Measurements from ENCODE around the gene WDR70.
"Not testable (repeated sequence)": the region's sequence is repeated elsewhere in the genome, so short reads cannot be mapped to it uniquely, and the experiment has no call there.

WDR70 gene

GRCh38 chr5:37654566-37654965, 275.4 kb downstream of the WDR70 start:
- not testable (repeated sequence) for DNase-seq

- no peak for DNase-seq
Observed at GRCh38 chr5:37657046-37657445, 277.9 kb downstream of the WDR70 start.

GRCh38 chr5:37658440-37658839, 279.3 kb downstream of the WDR70 start:
- DNase-seq = no peak

DNA sequence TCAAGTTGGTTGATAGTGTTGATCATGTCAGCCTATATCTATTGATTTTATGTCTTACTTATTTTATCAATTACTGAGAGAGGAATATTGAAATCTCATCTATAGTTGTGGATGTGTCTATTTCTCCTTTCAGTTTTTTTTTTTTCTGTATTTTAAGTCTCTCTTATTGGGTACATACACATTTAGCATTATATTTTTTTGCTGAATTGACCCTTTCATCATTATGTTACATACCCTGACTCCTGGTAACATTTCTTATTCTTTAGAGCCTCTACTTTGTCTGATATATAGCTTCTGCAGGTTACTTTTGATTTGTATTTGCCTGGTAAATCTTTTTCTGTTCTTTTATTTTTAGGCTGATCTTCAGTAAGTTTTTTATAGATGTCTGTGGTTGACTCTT, 281.2 kb downstream of the WDR70 start:
- no peak for DNase-seq

- no peak for DNase-seq
Observed at GRCh38 chr5:37661227-37661920, 282.3 kb downstream of the WDR70 start.

- no peak for DNase-seq
Observed at GRCh38 chr5:37661951-37662350, 282.8 kb downstream of the WDR70 start.

DNA sequence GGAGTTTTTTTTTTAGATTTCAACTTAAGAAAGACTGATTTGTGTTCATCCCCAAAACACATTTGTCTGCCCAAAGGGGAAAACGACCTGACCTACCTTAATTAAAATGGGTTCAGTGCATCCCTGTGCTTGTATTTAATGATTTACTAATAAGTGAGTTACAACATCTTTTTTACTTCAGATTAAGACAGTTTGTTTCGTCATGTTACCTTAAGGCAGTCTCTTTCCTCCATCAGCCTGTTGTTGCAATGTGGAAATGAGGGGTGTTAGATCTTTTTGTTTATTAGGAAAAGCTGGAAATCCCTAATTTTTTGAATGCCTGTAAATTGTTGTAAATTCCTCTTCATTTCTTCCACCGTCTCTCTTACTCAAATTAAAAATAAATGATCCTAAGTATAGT, 283.2 kb downstream of the WDR70 start:
- no peak for DNase-seq

DNA sequence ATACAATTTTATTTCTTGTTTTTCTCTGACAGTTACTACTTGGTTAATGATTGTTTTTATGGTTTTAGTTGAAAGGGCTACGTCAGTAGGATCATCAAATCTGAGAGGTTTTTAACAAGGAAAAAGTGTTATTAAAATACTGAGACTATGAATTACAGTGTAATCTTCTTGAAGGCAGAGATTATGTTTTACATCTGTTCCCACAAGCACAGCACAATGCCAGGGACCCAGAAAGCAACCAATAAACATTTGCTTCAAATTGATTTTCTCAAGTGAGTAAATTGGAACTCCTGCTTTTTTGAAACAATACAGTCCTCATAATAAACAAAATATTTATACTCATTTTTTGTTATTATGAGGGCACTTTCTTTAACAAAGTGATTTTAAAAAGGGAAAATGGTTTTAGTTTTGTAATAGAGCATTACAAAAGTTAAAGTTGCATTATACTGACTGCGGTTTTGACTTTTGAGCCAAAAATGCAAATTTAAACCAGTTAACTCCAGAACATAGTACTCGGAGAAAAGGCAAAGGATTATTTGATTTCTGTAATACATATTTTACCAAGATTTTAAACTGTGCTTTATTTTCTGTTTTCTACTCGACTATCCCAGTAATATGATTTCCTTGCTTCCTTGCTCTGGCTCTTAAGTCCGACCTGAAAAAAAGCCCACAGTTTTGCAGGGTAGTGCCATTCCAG, 283.8 kb downstream of the WDR70 start:
- DNase-seq = no peak

- DNase-seq = no peak
Observed at GRCh38 chr5:37663538-37663937, 284.4 kb downstream of the WDR70 start.

- no peak for DNase-seq
Observed at GRCh38 chr5:37664551-37664950, 285.4 kb downstream of the WDR70 start.

- no peak for DNase-seq
Observed at GRCh38 chr5:37665272-37665671, 286.2 kb downstream of the WDR70 start.

DNA sequence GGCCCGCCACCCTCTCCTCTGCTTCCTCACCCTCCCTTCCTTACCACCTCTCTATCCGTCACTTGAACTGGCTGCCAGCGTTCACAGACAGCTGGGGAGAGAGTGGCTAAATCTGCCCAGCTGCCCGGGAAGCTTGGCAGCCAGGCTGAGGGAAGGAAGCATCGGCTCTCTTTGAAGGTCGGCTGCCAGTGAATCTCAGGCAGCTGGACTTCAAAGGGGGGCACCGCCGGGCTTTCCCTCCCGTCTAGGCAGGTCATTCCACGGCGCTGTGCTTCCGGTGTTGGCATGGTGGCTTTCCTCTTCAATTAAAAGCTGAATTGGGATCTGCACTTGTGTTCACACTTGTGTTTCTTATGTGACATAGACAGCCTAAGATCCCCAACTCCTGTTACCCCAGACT, 286.8 kb downstream of the WDR70 start:
- no peak for DNase-seq

DNA sequence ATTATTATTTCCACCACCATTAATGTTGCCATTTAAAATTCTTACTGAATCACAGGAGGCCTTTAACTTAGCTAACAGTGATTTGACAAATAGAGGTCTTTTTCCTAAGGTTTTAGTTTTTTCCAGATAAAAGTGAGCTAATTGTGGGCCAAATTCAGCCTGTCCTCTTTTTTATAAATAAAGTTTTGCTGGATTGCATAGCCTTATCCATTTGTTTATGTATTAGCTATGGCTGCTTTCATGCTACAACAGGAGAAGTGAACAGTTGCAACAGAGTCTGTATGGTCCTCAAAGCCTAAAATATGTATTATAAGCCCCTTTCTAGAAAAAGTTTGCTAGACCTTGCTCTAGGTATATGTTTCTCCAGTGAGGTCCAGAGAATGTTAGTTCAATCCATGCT, 288.3 kb downstream of the WDR70 start:
- DNase-seq = no peak

GRCh38 chr5:37667846-37668245, 288.7 kb downstream of the WDR70 start:
- no peak for DNase-seq

GRCh38 chr5:37668524-37669047, 289.5 kb downstream of the WDR70 start:
- no peak for DNase-seq

DNA sequence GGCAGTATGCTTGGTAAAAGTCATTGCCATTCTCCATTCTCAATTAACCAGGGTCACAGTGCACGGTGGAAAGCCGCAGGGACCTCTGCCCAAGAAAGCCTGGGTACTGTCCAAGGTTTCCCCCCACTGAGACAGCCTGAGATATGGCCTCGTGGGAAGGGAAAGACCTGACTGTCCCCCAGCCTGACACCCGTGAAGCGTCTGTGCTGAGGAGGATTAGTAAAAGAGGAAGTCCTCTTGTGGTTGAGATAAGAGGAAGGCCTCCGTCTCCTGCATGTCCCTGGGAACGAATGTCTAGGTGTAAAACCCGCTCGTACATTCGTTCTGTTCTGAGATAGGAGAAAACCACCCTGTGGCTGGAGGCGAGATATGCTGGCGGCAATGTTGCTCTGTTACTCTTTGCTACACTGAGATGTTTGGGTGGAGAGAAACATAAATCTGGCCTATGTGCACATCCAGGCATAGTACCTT, 293.0 kb downstream of the WDR70 start:
- DNase-seq = not testable (repeated sequence)

- DNase-seq = not testable (repeated sequence)
Observed at GRCh38 chr5:37674361-37674760, 295.2 kb downstream of the WDR70 start.

GRCh38 chr5:37679326-37679725, 300.2 kb downstream of the WDR70 start:
- not testable (repeated sequence) for DNase-seq

DNA sequence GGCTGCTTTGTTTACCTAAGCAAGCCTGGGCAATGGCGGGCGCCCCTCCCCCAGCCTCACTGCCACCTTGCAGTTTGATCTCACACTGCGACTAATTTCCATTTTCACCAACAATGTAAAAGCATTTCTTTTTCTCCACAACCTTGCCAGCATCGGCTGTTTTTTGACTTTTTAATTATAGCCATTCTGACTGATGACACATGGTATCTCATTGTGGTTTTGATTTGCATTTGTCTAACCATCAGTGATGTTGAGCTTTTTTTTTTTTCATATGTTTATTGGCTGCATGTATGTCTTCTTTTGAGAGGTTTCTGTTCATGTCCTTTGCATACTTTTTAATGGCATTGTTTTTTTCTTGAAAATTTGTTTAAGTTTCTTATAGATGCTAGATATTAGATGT, 300.8 kb downstream of the WDR70 start:
- not testable (repeated sequence) for DNase-seq

- DNase-seq = no peak
Observed at GRCh38 chr5:37683072-37683471, 304.0 kb downstream of the WDR70 start.

DNA sequence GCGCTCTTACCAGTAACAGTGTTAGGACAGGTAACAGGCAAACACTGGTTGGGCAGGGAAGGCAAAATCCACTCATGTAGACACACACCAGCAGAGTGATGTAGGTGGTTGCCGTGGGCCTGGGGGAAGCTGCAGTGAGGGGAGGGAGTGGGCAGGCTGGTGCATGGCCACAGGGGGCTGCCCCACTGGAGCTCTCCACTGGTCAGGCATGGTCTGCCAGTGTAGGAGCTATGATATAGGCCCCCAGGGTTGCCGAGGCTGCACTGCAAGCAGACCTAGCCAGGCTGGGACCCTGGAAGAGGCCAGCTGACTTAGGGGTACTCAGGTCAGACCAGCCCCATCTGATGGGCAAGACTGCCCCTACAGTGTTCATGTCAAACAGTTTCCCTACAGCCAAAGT, 306.1 kb downstream of the WDR70 start:
- DNase-seq = no peak

DNA sequence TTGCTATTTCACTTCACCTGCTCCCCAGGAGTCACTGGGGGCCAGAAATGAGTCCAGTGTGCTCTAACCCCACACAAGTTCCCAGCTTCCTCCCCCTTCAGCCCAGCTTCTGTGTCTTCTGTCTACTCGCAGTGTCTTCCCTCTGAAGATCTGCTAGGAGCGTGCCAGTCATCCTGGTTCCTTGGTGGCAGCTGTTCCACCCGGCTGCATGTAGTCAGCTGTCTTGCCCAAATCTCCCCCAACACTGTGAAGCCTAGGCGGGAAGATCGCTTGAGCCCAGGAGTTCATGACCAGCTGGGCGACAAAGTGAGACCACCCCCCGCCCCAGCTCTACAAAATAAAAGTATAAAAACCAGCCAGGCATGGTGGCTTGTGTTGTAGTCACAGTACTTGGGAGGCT, 306.7 kb downstream of the WDR70 start:
- DNase-seq = no peak

GRCh38 chr5:37688925-37689324, 309.8 kb downstream of the WDR70 start:
- not testable (repeated sequence) for DNase-seq

DNA sequence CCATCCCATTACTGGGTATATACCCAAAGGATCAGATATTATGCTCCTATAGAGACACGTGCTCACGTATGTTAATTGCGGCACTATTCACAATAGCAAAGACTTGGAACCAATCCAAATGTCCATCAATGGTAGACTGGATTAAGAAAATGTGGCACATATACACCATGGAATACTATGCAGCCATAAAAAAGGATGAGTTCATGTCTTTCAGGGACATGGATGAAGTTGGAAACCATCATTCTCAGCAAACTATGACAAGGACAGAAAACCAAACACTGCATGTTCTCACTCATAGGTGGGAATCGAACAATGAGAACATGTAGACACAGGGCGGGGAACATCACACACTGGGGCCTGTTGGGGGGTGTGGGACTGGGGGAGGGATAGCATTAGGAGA, 315.2 kb downstream of the WDR70 start:
- DNase-seq = not testable (repeated sequence)

Measured in cortex of kidney (tissue), 1 donor.